ENCODE data around the gene UGDH.

DNA sequence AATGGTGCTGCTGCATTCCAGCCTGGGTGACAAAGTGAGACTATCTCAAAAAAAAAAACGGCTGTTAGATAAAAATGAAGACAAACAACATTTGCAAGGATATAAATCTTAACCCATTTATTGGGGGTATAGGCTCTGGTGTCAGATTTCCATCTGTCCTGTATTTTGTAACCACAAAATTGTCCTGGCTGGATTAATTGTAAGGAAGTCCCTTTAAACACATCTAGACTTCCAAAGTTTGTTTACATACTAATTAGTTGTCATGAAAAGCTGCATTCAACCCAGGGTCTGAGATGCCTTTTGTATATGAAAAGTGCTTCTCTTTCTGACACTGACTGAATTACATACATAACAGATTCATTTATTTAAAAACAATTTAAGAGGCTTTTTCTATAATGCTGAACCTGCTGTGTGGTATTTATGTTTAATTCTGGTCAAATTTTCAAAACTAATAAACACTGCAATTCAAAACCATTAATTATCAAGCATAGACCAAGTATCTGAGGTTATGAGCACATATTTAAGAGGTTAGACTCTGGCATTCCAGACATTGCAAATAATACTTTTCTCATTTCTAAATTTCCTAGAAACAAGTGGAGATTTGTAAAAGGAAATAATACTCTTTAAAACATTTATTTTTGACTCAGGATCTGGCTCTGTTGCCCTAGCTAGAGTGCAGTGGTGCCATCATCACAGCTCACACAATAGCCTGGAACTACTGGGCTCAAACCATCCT is 17.5 kb upstream of the UGDH start:
- TF ChIP-seq, protein P1, sequence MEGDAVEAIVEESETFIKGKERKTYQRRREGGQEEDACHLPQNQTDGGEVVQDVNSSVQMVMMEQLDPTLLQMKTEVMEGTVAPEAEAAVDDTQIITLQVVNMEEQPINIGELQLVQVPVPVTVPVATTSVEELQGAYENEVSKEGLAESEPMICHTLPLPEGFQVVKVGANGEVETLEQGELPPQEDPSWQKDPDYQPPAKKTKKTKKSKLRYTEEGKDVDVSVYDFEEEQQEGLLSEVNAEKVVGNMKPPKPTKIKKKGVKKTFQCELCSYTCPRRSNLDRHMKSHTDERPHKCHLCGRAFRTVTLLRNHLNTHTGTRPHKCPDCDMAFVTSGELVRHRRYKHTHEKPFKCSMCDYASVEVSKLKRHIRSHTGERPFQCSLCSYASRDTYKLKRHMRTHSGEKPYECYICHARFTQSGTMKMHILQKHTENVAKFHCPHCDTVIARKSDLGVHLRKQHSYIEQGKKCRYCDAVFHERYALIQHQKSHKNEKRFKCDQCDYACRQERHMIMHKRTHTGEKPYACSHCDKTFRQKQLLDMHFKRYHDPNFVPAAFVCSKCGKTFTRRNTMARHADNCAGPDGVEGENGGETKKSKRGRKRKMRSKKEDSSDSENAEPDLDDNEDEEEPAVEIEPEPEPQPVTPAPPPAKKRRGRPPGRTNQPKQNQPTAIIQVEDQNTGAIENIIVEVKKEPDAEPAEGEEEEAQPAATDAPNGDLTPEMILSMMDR (conservative IDR thresholded peaks at IDR 0.05; ENCODE audit: low read depth, low read length): no peak
- no peak for TF ChIP-seq EZH2 (IDR thresholded peaks at IDR 0.05; ENCODE audit: borderline replicate concordance, low read depth, low read length, poor library complexity, severe bottlenecking)

Measured in A673 (cell line).